HepG2 (cell line): ENCODE results near the gene ABCD4. TPM values are rescaled to one million over a fixed set of nuclear protein-coding genes. Genes with fewer than 3 reads are reported as not detected.
"Not testable (repeated sequence)": the region's sequence is repeated elsewhere in the genome, so short reads cannot be mapped to it uniquely, and the experiment has no call there.

Source experiments
- ATAC-seq: fragments of 200-7000 bp; cut with Tn5 transposase; 3 replicates; pipeline ENCODE4 v1.9.1; 2020; ENCODE audit warnings: mild to moderate bottlenecking, moderate library complexity
- BruUV-seq: library from RNA; stranded (reverse); fragments of 400-500 nt; replicated peaks from 2 replicates; lab custom pipeline; 2021; lab: Mats Ljungman, UMichigan
- CTCF ChIA-PET: fragments of 300-600 bp; formaldehyde crosslinking; extraction: SDS; loops from one replicate; lab custom pipeline; 2021; ENCODE audit warnings: low total read pairs, inconsistent platforms, low intra/inter-chr PET ratio; lab: Yijun Ruan, JAX
- POLR2A ChIA-PET: fragments of 350-600 bp; sonication (Branson Sonifier 250); formaldehyde crosslinking; loops from one replicate; lab custom pipeline; 2020; ENCODE audit warnings: antibody characterized with exemption, inconsistent platforms; lab: Yijun Ruan, JAX
- DNase-seq: peaks from one replicate; pipeline ENCODE4 v3.0.0-alpha.2; 2015; ENCODE audit warnings: low spot score
- FAIRE-seq: peaks from 3 replicates; lab custom pipeline; 2011; peaks lifted over from hg19 to GRCh38; lab: Jason Lieb, UNC
- H2AFZ ChIP-seq: one replicate; pipeline ENCODE4 v1.6.1; 2011; ENCODE audit warnings: low read length, inconsistent platforms
- H3K27ac ChIP-seq: fragments of 300-600 bp; 3 replicates; pipeline ENCODE4 v1.8.0; 2011; ENCODE audit warnings: mixed run types, mild to moderate bottlenecking, mixed read lengths, low read length, inconsistent platforms; ENCODE audit not compliant: insufficient read depth; ENCODE audit errors: extremely low read length
- H3K27me3 ChIP-seq, 2 experiments: fragments of 200-600 bp in 1 of 2; 2 replicates in 1 of 2; 3 replicates in 1 of 2; pipeline versions ENCODE4 v1.6.0 to v1.8.0; 2011; ENCODE audit warnings: low read length in 2 of 2, mild to moderate bottlenecking in 2 of 2, moderate library complexity in 2 of 2, inconsistent platforms in 1 of 2; ENCODE audit not compliant: insufficient read depth in 2 of 2, control insufficient read depth in 1 of 2
- H3K36me3 ChIP-seq, 2 experiments: fragments of 200-600 bp in 1 of 2; replicated peaks in 1 of 2; 2 replicates in 1 of 2; 3 replicates in 1 of 2; pipeline versions ENCODE4 v1.5.1 to v1.8.0; 2011; ENCODE audit warnings: low read length in 2 of 2, inconsistent platforms in 1 of 2; ENCODE audit not compliant: insufficient read depth in 2 of 2, control insufficient read depth in 1 of 2
- H3K4me1 ChIP-seq: 2 replicates; pipeline ENCODE4 v1.5.1; 2012; ENCODE audit warnings: low read length, inconsistent platforms; ENCODE audit not compliant: insufficient read depth
- H3K4me2 ChIP-seq: 2 replicates; pipeline ENCODE4 v1.6.0; 2011; ENCODE audit warnings: low read depth, low read length, inconsistent platforms
- H3K4me3 ChIP-seq, 3 experiments: fragments of 200-600 bp in 1 of 3; sonication (generic), shearing (Covaris generic) in 1 of 3; replicated peaks in 1 of 3; 2 replicates each; pipeline ENCODE4 v1.5.1; 2011 to 2016; ENCODE audit warnings: low read length in 3 of 3, inconsistent platforms in 2 of 3, low read depth in 2 of 3, mild to moderate bottlenecking in 2 of 3, control low read depth in 1 of 3, mixed read lengths in 1 of 3; ENCODE audit not compliant: insufficient read depth in 1 of 3
- H3K79me2 ChIP-seq: one replicate; pipeline ENCODE4 v1.6.1; 2011; ENCODE audit warnings: low read length, inconsistent platforms; ENCODE audit not compliant: insufficient read depth
- H3K9ac ChIP-seq: 2 replicates; pipeline ENCODE4 v1.6.0; 2011; ENCODE audit warnings: mild to moderate bottlenecking, low read depth, low read length, inconsistent platforms; ENCODE audit not compliant: insufficient read depth
- H3K9me3 ChIP-seq: 2 replicates; pipeline ENCODE4 v1.5.1; 2012; ENCODE audit warnings: mild to moderate bottlenecking, low read length
- H4K20me1 ChIP-seq: 2 replicates; pipeline ENCODE4 v1.6.0; 2011; ENCODE audit warnings: inconsistent platforms, mild to moderate bottlenecking, low read length, moderate library complexity; ENCODE audit not compliant: insufficient read depth
- ATAD3A ChIP-seq: sonication (generic); formaldehyde crosslinking; IDR thresholded peaks from 2 replicates; pipeline ENCODE4 v1.4.0; 2020; ENCODE audit warnings: missing genetic modification reagents
- FOSL2 ChIP-seq: sonication (generic); formaldehyde crosslinking; IDR thresholded peaks from 2 replicates; pipeline ENCODE4 v1.4.0; 2020; ENCODE audit warnings: missing genetic modification reagents
- MTF1 ChIP-seq: sonication (generic); formaldehyde crosslinking; IDR thresholded peaks from 2 replicates; pipeline ENCODE4 v1.5.0; 2020; ENCODE audit warnings: missing genetic modification reagents
- RFX1 ChIP-seq: fragments of 450-650 bp; IDR thresholded peaks from 2 replicates; pipeline ENCODE4 v1.6.1; 2017
- SOX13 ChIP-seq, 3 experiments: fragments of 450-650 bp in 1 of 3; sonication (generic) in 1 of 3; formaldehyde crosslinking in 1 of 3; IDR thresholded peaks in 2 of 3; conservative IDR thresholded peaks in 1 of 3; 2 replicates each; pipeline versions ENCODE4 v1.5.0 to v1.6.1; 2016 to 2020; ENCODE audit warnings: antibody characterized with exemption in 1 of 3, mild to moderate bottlenecking in 1 of 3, missing compliant biosample characterization in 1 of 3, missing genetic modification reagents in 1 of 3, moderate library complexity in 1 of 3
- SOX5 ChIP-seq: IDR thresholded peaks from 2 replicates; pipeline ENCODE4 v1.6.1; 2016; ENCODE audit warnings: borderline replicate concordance
- TOE1 ChIP-seq: sonication (generic); formaldehyde crosslinking; IDR thresholded peaks from 2 replicates; pipeline ENCODE4 v1.4.0; 2020; ENCODE audit warnings: mild to moderate bottlenecking, missing genetic modification reagents
- ZMAT3 ChIP-seq: sonication (generic); formaldehyde crosslinking; conservative IDR thresholded peaks from 2 replicates; pipeline ENCODE4 v1.7.0; 2021; ENCODE audit warnings: missing genetic modification reagents
- ZMYM2 ChIP-seq: sonication (generic); formaldehyde crosslinking; IDR thresholded peaks from 2 replicates; pipeline ENCODE4 v1.8.0; 2022; ENCODE audit warnings: mild to moderate bottlenecking, missing genetic modification reagents
- ZMYM3 ChIP-seq: sonication (generic); formaldehyde crosslinking; IDR thresholded peaks from 2 replicates; pipeline ENCODE4 v1.5.1; 2020; ENCODE audit warnings: mild to moderate bottlenecking, missing genetic modification reagents
- ZNF3 ChIP-seq: IDR thresholded peaks from 2 replicates; pipeline ENCODE4 v1.7.0; 2017; ENCODE audit warnings: inconsistent platforms
- ZNF460 ChIP-seq: sonication (generic); formaldehyde crosslinking; IDR thresholded peaks from 2 replicates; pipeline ENCODE4 v1.5.1; 2020; ENCODE audit warnings: missing genetic modification reagents, mild to moderate bottlenecking, borderline replicate concordance
- ZNF841 ChIP-seq: sonication (generic); formaldehyde crosslinking; IDR thresholded peaks from 2 replicates; pipeline ENCODE4 v1.8.1; 2023; ENCODE audit warnings: missing genetic modification reagents, borderline replicate concordance
- WGBS: methylation state at CpG from one replicate; pipeline ENCODE4 v1.1.6; 2017; ENCODE audit warnings: low lambda C conversion rate; 5-methylcytosine and 5-hydroxymethylcytosine counted together
- in situ Hi-C: cut with HindIII; loops from 2 replicates; pipeline ENCODE4 v1.10.0; 2017; ENCODE audit warnings: low pct_unique_long_range_greater_than_20kb; ENCODE audit not compliant: extremely low pct_ligation_motif_present
- intact Hi-C: fragments of 100-400 bp; cut with micrococcal nuclease; formaldehyde crosslinking; loops from one replicate; pipeline ENCODE4 v1.10.0; 2022; ENCODE audit not compliant: unreplicated experiment
- polyA plus RNA-seq, 8 experiments: library from polyadenylated mRNA; depleted of rRNA in 3 of 8; stranded (reverse) in 7 of 8; unstranded in 1 of 8; fragments of >200 nt; fragmentation: Illumina TruSeq in 4 of 8; extraction: Trizol in 4 of 8; gene quantifications; 2 replicates each; pipeline versions ENCODE4 v1.2.1 to v1.2.3, GENCODE V29; 2011 to 2016; ENCODE audit warnings: low read depth in 4 of 8, missing spikeins in 1 of 8, mixed read lengths in 1 of 8; ENCODE audit not compliant: insufficient read depth in 1 of 8
- total RNA-seq, 5 experiments: library from RNA; depleted of rRNA; stranded (reverse); fragments of >200 nt; fragmentation: Illumina TruSeq; extraction: Trizol; gene quantifications; 2 replicates each; pipeline ENCODE4 v1.2.3, GENCODE V29; 2016; ENCODE audit warnings: low read depth in 1 of 5
- TF ChIP-seq, protein P1 (sequence below): sonication (generic); formaldehyde crosslinking; IDR thresholded peaks from 2 replicates; pipeline ENCODE4 v1.4.0; 2020; ENCODE audit warnings: missing genetic modification reagents

Gene ABCD4
- total and polyA plus RNA-seq, 2 of the 13 experiments (the other 11 are each of a cell fraction or from before 2014, with no cell fraction given): 47.5 to 50.5 TPM

DNA sequence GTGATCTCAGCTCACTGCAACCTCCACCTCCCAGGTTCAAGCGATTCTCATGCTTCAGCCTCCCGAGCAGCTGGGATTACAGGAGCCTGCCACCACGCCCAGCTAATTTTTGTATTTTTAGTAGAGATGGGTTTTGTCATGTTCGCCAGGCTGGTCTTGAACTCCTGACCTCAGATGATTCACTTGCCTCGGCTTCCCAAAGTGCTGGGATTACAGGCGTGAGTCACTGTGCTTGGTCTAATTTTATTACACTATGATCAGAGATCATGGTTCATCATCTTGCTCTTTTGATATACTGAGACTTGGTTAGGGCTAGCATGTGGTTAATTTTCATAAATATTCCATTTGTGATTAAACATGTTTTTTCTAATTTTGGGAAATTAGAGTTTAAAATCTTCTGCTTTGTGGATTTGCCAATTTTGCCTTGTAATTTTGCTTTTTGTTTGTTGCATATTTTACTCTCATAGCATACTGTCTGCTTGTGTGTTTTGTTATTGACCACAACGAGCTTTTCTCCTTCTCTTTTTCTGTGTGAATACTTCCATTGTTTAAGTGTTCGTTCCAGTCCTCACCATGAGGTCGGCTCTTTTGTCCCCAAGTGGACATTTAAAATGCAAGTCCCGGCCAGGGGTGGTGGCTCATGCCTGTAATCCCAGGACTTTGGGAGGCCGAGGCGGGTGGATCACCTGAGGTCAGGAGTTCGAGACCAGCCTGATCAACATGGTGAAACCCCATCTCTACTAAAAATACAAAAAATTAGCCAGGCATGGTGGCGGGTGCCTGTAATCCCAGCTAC, 32.2 kb downstream of the ABCD4 start:
- 0 out of 2 replicates have a peak, but pooled peaks have one; percentile 64 for TF ChIP-seq ZMYM2 (CRISPR knock-in tag)
- TF ChIP-seq ZMYM3 (CRISPR knock-in tag): 0 out of 2 replicates have a peak, but pooled peaks have one; percentile 10
- peak; percentile 72 for TF ChIP-seq ZNF460 (CRISPR knock-in tag)
- TF ChIP-seq FOSL2: peak; percentile 58
- peak; percentile 28; the same call in 1 of the 2 replicates for TF ChIP-seq SOX5 (CRISPR knock-in tag)
- H3K4me3 ChIP-seq; H3K9ac ChIP-seq; CTCF ChIA-PET; H3K4me2 ChIP-seq; POLR2A ChIA-PET; H3K36me3 ChIP-seq; H4K20me1 ChIP-seq; in situ Hi-C loops; H3K27ac ChIP-seq; BruUV-seq; intact Hi-C loops; H3K9me3 ChIP-seq; FAIRE-seq; H2AFZ ChIP-seq; H3K79me2 ChIP-seq; TF ChIP-seq SOX13 (IDR thresholded peaks at IDR 0.05): not testable (repeated sequence)
- peak in 1 of 2 experiments; percentile 44; a peak in 1 of 4 replicates for TF ChIP-seq SOX13 (CRISPR knock-in tag; conservative IDR thresholded peaks at IDR 0.05 in 1 of 2, IDR thresholded peaks at IDR 0.05 in 1 of 2)
- peaks cover 12% of the 10 kb centered on the region for H3K4me1 ChIP-seq
- WGBS: 19% methylated on average over 14 of the region's 14 CpGs
- ATAC-seq (peak; percentile 14; the same call in 1 of the 3 replicates), DNase-seq (peak; percentile 56)
- peaks cover 3 to 15% of the 10 kb centered on the region in 2 experiments; a peak in 3 of 5 replicates for H3K27me3 ChIP-seq

DNA sequence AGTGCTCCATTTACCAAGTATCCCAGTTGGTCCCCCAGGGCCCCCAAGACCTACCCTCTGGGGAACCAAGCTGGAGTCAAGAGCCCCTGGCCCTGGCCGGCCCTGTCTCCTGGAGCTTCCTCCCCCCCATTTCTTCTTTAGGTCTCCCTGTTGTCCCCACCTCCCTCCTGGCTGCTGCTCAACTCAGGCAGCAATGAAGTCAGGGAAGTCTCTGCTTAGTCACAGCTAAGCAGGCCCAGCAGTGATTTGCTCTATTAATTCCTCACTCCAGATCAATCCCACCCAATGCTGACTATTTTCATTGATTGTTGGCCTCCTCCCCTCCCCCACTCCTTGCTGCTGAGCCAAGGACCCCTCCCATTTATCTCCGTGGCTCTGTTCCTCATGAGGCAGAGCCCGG, 35.1 kb downstream of the ABCD4 start:
- H3K4me3 ChIP-seq: no peak overlapping the region
- ATAC-seq: no peak
- no peak for FAIRE-seq
- no peaks in the 10 kb centered on the region for H4K20me1 ChIP-seq
- intact Hi-C loops (no loop called here), in situ Hi-C loops (no loop called here)
- DNase-seq: no peak
- no TSS peak for BruUV-seq
- no peaks in the 10 kb centered on the region for H3K9me3 ChIP-seq
- POLR2A ChIA-PET: no interaction called here
- H3K27me3 ChIP-seq: peaks cover 3 to 28% of the 10 kb centered on the region in 2 experiments; a peak in 3 of 5 replicates
- WGBS: 8% methylated on average over 3 of the region's 3 CpGs
- H2AFZ ChIP-seq: no peak overlapping the region
- no peak overlapping the region for H3K4me2 ChIP-seq
- no peak overlapping the region for H3K9ac ChIP-seq
- no peaks in the 10 kb centered on the region for H3K79me2 ChIP-seq
- H3K4me1 ChIP-seq: peaks cover 21% of the 10 kb centered on the region
- no peaks in the 10 kb centered on the region for H3K36me3 ChIP-seq
- H3K27ac ChIP-seq: no peak overlapping the region
- CTCF ChIA-PET: no interaction called here
- TF ChIP-seq RFX1: no peak
- TF ChIP-seq, protein P1, sequence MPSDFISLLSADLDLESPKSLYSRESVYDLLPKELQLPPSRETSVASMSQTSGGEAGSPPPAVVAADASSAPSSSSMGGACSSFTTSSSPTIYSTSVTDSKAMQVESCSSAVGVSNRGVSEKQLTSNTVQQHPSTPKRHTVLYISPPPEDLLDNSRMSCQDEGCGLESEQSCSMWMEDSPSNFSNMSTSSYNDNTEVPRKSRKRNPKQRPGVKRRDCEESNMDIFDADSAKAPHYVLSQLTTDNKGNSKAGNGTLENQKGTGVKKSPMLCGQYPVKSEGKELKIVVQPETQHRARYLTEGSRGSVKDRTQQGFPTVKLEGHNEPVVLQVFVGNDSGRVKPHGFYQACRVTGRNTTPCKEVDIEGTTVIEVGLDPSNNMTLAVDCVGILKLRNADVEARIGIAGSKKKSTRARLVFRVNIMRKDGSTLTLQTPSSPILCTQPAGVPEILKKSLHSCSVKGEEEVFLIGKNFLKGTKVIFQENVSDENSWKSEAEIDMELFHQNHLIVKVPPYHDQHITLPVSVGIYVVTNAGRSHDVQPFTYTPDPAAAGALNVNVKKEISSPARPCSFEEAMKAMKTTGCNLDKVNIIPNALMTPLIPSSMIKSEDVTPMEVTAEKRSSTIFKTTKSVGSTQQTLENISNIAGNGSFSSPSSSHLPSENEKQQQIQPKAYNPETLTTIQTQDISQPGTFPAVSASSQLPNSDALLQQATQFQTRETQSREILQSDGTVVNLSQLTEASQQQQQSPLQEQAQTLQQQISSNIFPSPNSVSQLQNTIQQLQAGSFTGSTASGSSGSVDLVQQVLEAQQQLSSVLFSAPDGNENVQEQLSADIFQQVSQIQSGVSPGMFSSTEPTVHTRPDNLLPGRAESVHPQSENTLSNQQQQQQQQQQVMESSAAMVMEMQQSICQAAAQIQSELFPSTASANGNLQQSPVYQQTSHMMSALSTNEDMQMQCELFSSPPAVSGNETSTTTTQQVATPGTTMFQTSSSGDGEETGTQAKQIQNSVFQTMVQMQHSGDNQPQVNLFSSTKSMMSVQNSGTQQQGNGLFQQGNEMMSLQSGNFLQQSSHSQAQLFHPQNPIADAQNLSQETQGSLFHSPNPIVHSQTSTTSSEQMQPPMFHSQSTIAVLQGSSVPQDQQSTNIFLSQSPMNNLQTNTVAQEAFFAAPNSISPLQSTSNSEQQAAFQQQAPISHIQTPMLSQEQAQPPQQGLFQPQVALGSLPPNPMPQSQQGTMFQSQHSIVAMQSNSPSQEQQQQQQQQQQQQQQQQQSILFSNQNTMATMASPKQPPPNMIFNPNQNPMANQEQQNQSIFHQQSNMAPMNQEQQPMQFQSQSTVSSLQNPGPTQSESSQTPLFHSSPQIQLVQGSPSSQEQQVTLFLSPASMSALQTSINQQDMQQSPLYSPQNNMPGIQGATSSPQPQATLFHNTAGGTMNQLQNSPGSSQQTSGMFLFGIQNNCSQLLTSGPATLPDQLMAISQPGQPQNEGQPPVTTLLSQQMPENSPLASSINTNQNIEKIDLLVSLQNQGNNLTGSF (CRISPR knock-in tag): no peak
- TF ChIP-seq MTF1 (CRISPR knock-in tag): no peak
- TF ChIP-seq ZMAT3 (CRISPR knock-in tag): no peak
- TF ChIP-seq ZNF841: no peak
- no peak for TF ChIP-seq ATAD3A (CRISPR knock-in tag)
- TF ChIP-seq TOE1 (CRISPR knock-in tag): no peak
- TF ChIP-seq ZNF3: no peak
